ENCODE results near the gene FARP2. TPM values are rescaled to one million over a fixed set of nuclear protein-coding genes. Genes with fewer than 3 reads are reported as not detected.
"Not testable (repeated sequence)": the region's sequence is repeated elsewhere in the genome, so short reads cannot be mapped to it uniquely, and the experiment has no call there.

The FARP2 gene
- polyA plus RNA-seq, 12 donors: 30.2 to 179 (median 38.6) TPM

GRCh38 chr2:241364781-241365180 lies 8.7 kb downstream of the FARP2 start:
- no peak for DNase-seq

GRCh38 chr2:241366678-241367077 lies 10.6 kb downstream of the FARP2 start:
- DNase-seq: no peak

GRCh38 chr2:241368643-241369042 lies 12.6 kb downstream of the FARP2 start:
- no peak for DNase-seq

GRCh38 chr2:241372361-241372992 lies 16.4 kb downstream of the FARP2 start:
- DNase-seq: no peak

GRCh38 chr2:241373446-241373845 lies 17.4 kb downstream of the FARP2 start:
- DNase-seq: no peak

GRCh38 chr2:241373906-241374305 lies 17.8 kb downstream of the FARP2 start:
- DNase-seq: not testable (repeated sequence)

GRCh38 chr2:241375300-241375699 lies 19.2 kb downstream of the FARP2 start:
- DNase-seq: no peak

GRCh38 chr2:241376808-241377207 lies 20.7 kb downstream of the FARP2 start:
- no peak for DNase-seq

- no peak for DNase-seq
Observed at GRCh38 chr2:241378816-241379215, 22.7 kb downstream of the FARP2 start.

- DNase-seq: peak; percentile 78
Observed at GRCh38 chr2:241379481-241380480, 23.7 kb downstream of the FARP2 start.

- DNase-seq: no peak
Observed at GRCh38 chr2:241381872-241382271, 25.8 kb downstream of the FARP2 start.

- not testable (repeated sequence) for DNase-seq
Observed at GRCh38 chr2:241385450-241385849, 29.4 kb downstream of the FARP2 start.

GRCh38 chr2:241386519-241386918 lies 30.4 kb downstream of the FARP2 start:
- peak; percentile 11 for DNase-seq

- DNase-seq: no peak
Observed at GRCh38 chr2:241389697-241390096, 33.6 kb downstream of the FARP2 start.

- DNase-seq: no peak
Observed at GRCh38 chr2:241390301-241391206, 34.5 kb downstream of the FARP2 start.

GRCh38 chr2:241391892-241392665 lies 36.0 kb downstream of the FARP2 start:
- DNase-seq: no peak

GRCh38 chr2:241392753-241393152 lies 36.7 kb downstream of the FARP2 start:
- not testable (repeated sequence) for DNase-seq

GRCh38 chr2:241393524-241394196 lies 37.6 kb downstream of the FARP2 start:
- no peak for DNase-seq

GRCh38 chr2:241396809-241397208 lies 40.7 kb downstream of the FARP2 start:
- DNase-seq: not testable (repeated sequence)
